Cardiac muscle cell (in vitro differentiated cells and primary cell): ENCODE measurements around the gene B3GNT9. TPM values are rescaled to one million over a fixed set of nuclear protein-coding genes. Genes with fewer than 3 reads are reported as not detected.

Experiments used
- DNase-seq, 2 donors: peaks; one replicate each; pipeline versions ENCODE4 v3.0.0 to v3.0.0-alpha.2; 2010 to 2017; ENCODE audit warnings: low read depth in 1 of 2, low spot score in 1 of 2
- H3K27ac ChIP-seq: fragments of 200-600 bp; sonication (generic); 2 replicates; pipeline ENCODE4 v1.5.1; 2016
- H3K27me3 ChIP-seq: fragments of 200-600 bp; sonication (generic); 2 replicates; pipeline ENCODE4 v1.6.0; 2016; ENCODE audit warnings: control low read depth
- H3K36me3 ChIP-seq: fragments of 200-600 bp; sonication (generic); 2 replicates; pipeline ENCODE4 v1.5.1; 2016; ENCODE audit warnings: control low read depth
- H3K4me1 ChIP-seq: fragments of 200-600 bp; sonication (generic); 2 replicates; pipeline ENCODE4 v1.8.1; 2017; ENCODE audit warnings: low read depth, mild to moderate bottlenecking, mixed run types
- H3K4me3 ChIP-seq: fragments of 200-600 bp; sonication (generic); 2 replicates; pipeline ENCODE4 v1.5.1; 2016; ENCODE audit warnings: mild to moderate bottlenecking
- H3K9me3 ChIP-seq: fragments of 200-600 bp; sonication (generic); 2 replicates; pipeline ENCODE4 v1.5.1; 2017; ENCODE audit warnings: low read depth, mild to moderate bottlenecking, control low read depth
- polyA plus RNA-seq: library from polyadenylated mRNA; unstranded; fragments of >200 nt; fragmentation: Nextera tagmentation; extraction: Ambion mirVana; gene quantifications from 2 replicates; pipeline ENCODE4 v1.2.1, GENCODE V29; 2016
- total RNA-seq: library from RNA; depleted of rRNA; stranded (reverse); fragments of >200 nt; gene quantifications from 2 replicates; pipeline ENCODE4 v1.2.3, GENCODE V29; 2016
- TF ChIP-seq, protein P1 (sequence below): IDR thresholded peaks from 2 replicates; pipeline ENCODE4 v1.5.1; 2012; ENCODE audit warnings: low read depth, mild to moderate bottlenecking, low read length

The B3GNT9 gene
- total and polyA plus RNA-seq, 2 experiments from 2014 or later, result 18.0 to 34.7 TPM

GRCh38 chr16:67117716-67118115 lies 33.1 kb downstream of the B3GNT9 start:
- peaks cover 5% of the 10 kb centered on the region for H3K36me3 ChIP-seq
- TF ChIP-seq, protein P1, sequence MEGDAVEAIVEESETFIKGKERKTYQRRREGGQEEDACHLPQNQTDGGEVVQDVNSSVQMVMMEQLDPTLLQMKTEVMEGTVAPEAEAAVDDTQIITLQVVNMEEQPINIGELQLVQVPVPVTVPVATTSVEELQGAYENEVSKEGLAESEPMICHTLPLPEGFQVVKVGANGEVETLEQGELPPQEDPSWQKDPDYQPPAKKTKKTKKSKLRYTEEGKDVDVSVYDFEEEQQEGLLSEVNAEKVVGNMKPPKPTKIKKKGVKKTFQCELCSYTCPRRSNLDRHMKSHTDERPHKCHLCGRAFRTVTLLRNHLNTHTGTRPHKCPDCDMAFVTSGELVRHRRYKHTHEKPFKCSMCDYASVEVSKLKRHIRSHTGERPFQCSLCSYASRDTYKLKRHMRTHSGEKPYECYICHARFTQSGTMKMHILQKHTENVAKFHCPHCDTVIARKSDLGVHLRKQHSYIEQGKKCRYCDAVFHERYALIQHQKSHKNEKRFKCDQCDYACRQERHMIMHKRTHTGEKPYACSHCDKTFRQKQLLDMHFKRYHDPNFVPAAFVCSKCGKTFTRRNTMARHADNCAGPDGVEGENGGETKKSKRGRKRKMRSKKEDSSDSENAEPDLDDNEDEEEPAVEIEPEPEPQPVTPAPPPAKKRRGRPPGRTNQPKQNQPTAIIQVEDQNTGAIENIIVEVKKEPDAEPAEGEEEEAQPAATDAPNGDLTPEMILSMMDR, result no peak
- H3K9me3 ChIP-seq, result no peaks in the 10 kb centered on the region
- H3K27me3 ChIP-seq, result no peaks in the 10 kb centered on the region
- H3K27ac ChIP-seq, result no peak overlapping the region
- no peak for DNase-seq
- no peaks in the 10 kb centered on the region for H3K4me1 ChIP-seq
- no peak overlapping the region for H3K4me3 ChIP-seq

GRCh38 chr16:67116388-67117311 lies 34.1 kb downstream of the B3GNT9 start:
- no peaks in the 10 kb centered on the region for H3K4me1 ChIP-seq
- no peaks in the 10 kb centered on the region for H3K27me3 ChIP-seq
- TF ChIP-seq, protein P1, result no peak
- H3K9me3 ChIP-seq, result no peaks in the 10 kb centered on the region
- DNase-seq, result peak in 1 of 2 donors; percentile 17
- H3K4me3 ChIP-seq, result no peak overlapping the region
- H3K27ac ChIP-seq, result no peak overlapping the region
- no peaks in the 10 kb centered on the region for H3K36me3 ChIP-seq

DNA sequence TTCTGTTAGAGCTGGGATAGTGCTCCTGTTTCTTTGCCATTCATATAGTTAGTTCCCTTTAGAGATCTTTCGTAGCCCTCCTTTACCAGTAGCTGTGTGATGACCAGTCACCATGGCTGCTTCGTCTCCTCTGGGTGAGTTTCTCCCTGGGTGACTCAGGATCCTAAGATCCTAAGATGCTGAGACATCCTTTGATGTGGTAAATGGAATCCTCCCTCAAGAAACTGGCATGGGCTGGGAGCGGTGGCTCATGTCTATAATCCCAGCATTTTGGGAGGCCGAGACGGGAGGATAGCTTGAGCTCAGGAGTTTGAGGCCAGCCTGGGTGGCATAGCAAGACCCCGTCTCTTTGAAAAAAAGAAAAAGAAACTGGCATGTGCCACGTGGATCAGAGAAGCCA lies 35.2 kb downstream of the B3GNT9 start:
- Histone ChIP-seq H3K9me3 (no peaks in the 10 kb centered on the region), H3K4me3 (no peak overlapping the region), H3K4me1 (no peaks in the 10 kb centered on the region), H3K27ac (no peak overlapping the region), H3K36me3 (no peaks in the 10 kb centered on the region), H3K27me3 (no peaks in the 10 kb centered on the region)
- TF ChIP-seq, protein P1, result no peak
- DNase-seq, result peak in 1 of 2 donors; percentile 44

DNA sequence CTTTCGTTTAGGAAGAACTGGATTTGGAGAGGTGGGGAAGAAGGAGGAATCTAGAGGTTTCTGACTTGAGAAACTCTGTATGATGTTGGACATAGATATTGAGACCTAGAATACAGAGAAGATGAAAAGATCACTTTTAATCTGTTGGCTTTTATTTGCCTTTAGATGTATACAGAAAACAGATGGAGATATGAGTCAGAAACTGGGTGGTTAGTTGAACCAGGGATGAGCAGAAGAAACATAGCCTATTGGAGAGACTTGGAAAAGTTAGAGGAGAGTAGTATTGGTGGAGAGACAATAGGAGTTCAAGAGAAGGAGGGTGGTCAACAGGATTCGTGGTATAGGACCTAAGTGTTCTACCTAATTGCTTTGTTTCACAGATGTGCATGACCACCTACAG lies 36.0 kb downstream of the B3GNT9 start:
- no peaks in the 10 kb centered on the region for H3K4me1 ChIP-seq
- H3K9me3 ChIP-seq, result no peaks in the 10 kb centered on the region
- no peak for DNase-seq
- TF ChIP-seq, protein P1, result no peak
- no peak overlapping the region for H3K27ac ChIP-seq
- no peak overlapping the region for H3K4me3 ChIP-seq
- H3K27me3 ChIP-seq, result no peaks in the 10 kb centered on the region
- H3K36me3 ChIP-seq, result no peaks in the 10 kb centered on the region

- DNase-seq, result no peak
- no peak overlapping the region for H3K4me3 ChIP-seq
- TF ChIP-seq, protein P1, result no peak
- H3K4me1 ChIP-seq, result peaks cover 4% of the 10 kb centered on the region
- H3K27me3 ChIP-seq, result no peaks in the 10 kb centered on the region
- H3K9me3 ChIP-seq, result no peaks in the 10 kb centered on the region
- H3K27ac ChIP-seq, result no peak overlapping the region
- H3K36me3 ChIP-seq, result no peaks in the 10 kb centered on the region
Observed at GRCh38 chr16:67112591-67113399, 38.0 kb downstream of the B3GNT9 start.
